NCI-H1092 (cell line): ENCODE measurements around the gene HDAC7.

Experiments used
- DNase-seq: peaks from one replicate; lab custom pipeline; 2025; lab: John Stamatoyannopoulos, UW

HDAC7 gene

GRCh38 chr12:47746073-47746472, 73.6 kb downstream of the HDAC7 start:
- DNase-seq: no peak

DNA sequence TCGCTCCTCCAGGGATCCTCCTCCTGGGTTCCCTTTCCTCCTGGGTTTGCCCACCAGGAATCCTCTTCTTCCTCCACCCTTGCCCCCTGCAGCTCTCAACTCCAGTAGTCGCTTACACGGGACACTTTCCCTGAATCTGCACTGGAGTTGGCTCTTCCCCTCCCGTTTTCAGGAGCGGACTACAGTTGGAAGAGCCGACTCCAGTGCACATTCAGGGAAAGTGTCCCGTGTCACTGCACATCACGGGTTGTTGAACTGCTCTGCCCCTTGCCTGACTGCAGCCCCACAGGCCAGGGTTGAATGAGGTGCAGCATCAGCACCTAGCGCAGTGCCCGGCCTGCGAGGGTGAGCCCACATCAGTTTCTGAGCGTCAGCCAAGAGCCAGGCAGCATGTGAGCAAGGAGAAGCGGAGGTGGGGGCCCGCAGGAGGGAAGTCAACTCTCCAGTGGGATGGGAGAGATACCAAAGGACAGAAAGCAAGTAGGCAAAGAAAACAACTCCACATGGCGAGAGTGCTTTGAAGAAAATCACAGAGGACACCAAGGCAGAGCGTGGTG, 74.1 kb downstream of the HDAC7 start:
- DNase-seq: no peak

DNA sequence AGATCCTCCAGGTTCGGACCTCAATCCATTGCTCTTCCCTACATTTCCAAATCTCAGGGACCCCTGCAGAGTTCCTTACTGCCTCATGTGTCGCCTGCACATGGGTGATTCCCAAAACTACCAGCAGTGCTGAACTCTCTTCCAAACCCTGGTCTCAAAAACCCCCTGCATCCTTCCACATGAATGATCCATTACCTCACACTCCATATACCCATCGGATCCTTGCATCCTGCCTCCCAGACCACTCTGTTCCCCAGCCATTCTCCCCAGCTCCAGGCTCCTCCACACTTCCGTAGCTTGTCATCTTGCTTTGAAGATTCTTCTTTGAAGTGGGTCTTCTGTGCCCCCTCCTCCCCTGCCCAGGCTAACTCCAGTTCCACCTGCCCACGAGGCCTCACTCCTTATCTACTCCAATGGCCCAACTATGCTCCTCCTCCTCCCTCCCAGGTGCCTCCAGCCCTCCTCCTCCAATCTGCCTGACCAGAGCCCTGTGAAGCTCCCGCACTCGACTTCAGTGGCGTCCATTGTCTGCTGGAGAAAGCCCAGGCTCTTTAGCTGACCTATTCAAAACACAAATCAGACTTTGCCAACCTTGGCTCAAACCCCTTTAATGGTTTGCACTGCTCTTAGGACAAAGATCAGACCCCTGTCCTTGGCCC, 74.8 kb downstream of the HDAC7 start:
- DNase-seq: no peak

DNA sequence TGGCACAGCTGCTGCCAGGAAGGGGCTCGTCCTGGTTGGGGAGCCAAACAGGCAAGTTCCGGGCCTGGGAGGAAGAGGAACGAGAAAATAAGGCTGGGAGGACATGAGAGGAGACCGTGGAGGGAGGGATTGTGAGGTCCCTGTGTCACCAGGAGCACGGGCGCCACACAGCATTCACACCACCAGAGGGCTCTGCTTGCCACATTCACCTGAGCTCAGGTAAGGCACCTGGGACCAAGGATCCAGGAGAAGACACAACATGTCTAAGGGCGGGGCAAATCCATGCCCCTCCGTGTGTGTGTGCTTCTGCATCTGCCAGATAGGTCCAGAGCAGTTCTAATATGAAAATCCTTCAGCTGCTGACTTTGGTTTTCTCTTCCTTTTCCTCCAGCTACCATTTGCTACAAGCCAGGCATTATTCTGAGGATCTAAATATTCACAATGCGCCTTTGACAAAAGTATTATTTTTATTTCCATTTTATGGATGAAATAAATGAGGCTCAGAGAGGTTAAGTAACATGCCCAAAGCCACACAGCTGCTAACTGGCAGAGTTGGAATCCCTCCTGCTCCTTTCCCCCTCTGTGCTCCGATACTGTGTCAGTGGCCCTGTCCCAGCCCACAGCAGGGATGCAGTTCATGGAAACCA, 75.6 kb downstream of the HDAC7 start:
- peak; percentile 28 for DNase-seq

GRCh38 chr12:47743311-47743860, 76.3 kb downstream of the HDAC7 start:
- no peak for DNase-seq

DNA sequence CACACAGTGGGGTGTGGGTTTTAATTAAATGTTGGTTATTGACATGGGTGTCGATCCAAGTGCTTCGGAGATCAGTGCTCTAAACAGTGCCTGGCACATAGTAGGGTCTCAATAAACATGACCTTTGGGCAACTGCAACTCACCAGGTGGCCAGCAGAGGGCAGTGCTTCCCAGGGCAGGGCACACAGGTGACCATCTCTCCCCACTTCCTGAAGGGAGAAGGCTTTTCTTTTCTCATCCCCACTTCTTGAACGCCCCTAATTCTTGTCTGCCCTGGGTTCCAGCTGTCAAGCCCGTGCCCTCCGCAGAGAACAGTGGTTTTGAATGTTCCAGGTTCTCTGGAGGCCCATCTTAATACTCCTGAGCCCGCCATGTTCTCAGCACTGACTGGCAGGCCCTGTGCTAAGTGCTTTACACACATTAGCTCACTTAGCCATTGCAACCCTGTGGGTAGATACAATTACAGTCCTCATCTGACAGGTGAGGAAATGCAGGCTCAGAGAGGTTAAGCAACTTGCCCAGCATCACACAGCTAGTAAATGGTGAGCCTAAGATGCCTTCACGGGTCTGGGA, 77.4 kb downstream of the HDAC7 start:
- DNase-seq: no peak

DNA sequence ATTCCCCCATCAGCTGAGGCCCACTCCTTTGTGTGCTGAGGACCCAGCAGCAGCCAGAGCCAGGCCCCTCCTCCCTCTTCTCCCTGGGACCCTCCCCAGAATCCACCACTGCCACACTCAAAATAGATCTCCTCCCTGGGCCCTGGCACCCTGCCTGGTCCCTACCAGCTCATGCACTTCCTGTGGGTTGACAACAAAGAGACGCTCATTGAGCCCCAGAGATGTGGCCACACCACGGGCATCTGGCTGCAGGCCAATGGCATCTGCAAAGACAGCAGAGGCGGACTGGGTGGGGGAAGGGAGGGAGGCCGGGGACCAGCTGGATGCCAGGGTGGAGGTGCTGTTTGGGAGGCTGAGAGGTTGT, 78.4 kb downstream of the HDAC7 start:
- DNase-seq: peak; percentile 98

GRCh38 chr12:47740606-47741339, 78.9 kb downstream of the HDAC7 start:
- peak; percentile 28 for DNase-seq

DNA sequence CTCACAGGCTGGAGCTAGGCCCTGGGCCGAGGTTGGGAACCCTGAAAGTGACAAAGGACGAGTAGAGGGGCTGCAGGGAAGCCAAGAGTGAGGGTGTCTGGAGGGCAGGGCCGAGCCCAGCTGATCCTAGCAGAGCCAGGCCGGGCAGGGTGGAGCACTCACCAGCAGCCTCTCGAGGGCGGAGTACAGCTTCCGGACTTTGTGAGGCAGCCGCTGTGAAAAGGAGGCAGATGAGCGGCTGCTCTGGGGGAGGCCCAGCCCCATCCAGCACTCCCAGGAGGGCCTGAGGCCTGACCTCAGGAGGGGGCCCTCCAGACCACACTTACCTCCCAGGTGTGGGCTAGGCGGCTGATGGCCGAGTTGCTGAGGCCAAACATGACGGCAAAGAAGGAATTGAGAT, 79.7 kb downstream of the HDAC7 start:
- DNase-seq: no peak

- no peak for DNase-seq
These were observed 80.4 kb downstream of the HDAC7 start for GRCh38 chr12:47739297-47739696.

- DNase-seq: no peak
These were observed 81.6 kb downstream of the HDAC7 start for GRCh38 chr12:47737936-47738594.

GRCh38 chr12:47736877-47737676, 82.6 kb downstream of the HDAC7 start:
- DNase-seq: no peak

DNA sequence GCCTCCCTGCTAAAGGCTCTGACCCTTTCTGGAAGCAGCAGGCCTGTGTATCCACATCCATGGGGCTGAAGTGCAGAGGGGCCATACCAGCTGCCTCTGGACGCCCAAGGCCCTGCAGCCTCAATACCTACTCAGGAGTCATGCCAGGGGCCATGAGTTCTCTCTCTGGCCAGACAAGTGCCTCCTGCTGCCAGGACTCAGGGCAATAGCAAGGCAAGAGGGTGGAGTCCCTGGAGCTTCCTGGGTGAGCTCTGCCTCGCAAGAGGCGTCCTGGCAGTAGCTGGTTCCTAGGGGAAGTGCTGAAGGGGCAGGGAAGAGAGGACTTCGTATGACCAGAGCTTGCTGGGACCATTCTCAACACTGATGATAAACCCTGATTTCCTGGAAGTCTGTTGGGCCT, 83.5 kb downstream of the HDAC7 start:
- DNase-seq: no peak

DNA sequence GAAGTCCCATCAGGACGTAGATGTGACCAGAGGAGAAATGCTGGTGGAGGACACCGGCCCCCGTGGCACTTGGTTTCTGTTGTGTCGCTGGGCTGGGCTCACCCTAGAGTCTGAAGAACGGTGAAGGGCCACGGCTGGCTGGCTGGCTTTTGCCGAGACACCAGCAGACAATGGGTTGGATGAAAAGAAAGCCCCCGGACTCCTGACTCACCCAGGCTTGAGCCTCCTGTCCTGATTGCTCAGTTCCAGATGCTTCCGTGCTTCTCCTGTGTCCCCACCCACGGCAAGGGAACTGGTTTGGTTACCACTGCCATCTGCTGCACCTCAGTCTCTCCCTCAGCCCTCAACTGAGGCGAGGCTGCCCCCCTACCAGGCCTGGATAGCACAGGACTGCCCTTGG, 84.1 kb downstream of the HDAC7 start:
- no peak for DNase-seq

DNA sequence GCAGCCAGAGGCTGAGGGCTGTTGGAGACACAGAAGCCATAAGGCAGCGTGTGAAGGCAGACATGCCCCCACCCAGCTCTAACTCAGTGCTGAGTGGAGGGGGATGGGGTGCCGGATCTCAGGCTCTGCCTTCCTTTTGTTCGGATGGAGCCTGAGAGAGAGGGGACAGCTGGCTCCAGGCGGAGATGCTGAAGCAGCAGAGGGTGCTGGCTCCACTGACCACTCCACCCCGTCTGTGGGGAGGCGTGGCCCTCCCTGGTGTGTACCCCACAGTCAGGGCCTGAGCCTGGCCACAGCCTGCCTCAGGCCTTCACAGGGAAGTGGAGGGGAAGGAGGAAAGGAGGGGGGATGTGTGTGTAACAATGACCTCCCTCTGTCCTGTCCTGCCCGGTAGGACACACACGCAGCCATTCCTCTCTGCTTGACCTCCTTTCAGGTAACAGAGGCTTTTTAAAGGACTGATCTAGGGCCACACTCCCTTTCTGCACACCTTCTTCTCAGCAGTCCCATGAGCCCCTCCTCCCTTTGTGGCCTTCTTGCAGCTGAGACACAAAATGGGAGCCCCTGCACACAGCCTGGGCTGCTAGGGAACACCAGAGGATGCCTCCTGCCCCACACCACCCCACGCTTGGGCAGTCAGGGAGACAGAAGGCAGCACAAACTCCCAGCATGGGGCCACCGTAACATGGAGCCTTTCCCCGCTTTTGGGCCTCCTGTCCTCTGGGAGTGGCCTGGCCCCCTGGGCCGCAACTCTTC, 84.8 kb downstream of the HDAC7 start:
- DNase-seq: peak; percentile 27

DNA sequence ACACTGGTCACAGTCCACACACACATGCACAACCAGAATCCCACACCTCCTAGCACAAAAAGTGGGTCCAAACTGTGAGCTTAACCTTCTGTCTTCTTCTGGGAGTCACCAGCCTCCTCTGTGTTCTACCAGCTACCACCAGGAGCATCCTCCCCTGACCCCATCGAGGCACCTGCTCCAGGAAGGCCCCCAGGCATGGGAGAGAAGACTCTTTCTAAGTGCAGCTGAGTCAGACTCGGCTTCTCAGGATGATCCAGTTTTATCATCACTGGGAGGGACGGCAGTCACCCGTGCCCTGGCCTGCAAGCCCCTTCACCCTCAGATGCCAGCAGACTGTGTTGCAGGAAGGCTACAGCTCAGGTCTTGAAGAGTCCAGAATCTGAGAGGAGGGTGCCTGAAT, 86.6 kb downstream of the HDAC7 start:
- DNase-seq: no peak
